T-helper 1 cell treated with Interleukin-12 subunit alpha and Interleukin-12 subunit beta and Interleukin-4 antibody, amounts not matched to agents 30 ng/mL and 1 ng/mL, for 36 hours (primary cell): Measurements from ENCODE around the gene NHEJ1. TPM values are rescaled to one million over a fixed set of nuclear protein-coding genes. Genes with fewer than 3 reads are reported as not detected.

Experiments used
- intact Hi-C: fragments of 100-400 bp; cut with micrococcal nuclease; formaldehyde crosslinking; loops from one replicate; pipeline ENCODE4 v1.15.1; 2024
- total RNA-seq: library from RNA; stranded (reverse); gene quantifications from 2 replicates; pipeline ENCODE4 v1.2.3, GENCODE V29; 2022

Gene NHEJ1
- total RNA-seq, 1 donor from 2014 or later: 20.4 TPM

DNA sequence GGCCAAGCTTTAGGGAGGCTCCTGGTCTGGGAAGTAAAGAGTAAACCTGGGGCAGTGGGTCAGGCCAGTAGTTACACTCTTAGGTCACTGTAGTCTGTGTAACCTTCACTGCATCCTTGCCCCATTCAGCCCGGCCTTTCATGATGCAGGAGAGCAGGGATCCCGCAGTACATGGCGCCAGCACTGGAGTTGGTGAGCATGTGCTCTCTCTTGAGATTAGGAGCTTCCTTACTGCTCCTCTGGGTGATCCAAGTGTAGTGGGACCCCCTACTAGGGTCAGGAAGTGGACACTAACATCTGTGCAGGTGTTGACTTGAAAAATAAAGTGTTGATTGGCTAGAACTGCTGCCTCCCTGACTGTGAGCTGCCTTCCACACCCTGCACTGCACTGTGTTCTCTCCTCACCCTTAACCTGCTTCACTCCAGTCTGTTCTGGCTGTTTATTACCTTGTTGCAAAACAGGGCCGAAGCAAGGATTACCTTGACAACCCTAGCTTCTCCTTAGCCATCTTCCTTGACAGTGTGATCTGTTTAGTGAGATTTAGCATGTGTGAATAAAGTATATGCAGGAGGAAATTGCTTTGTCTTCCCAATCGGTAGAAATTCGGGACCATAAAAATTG, 22.6 kb upstream of the NHEJ1 start:
- intact Hi-C loops: no loop called here

GRCh38 chr2:219182331-219183150, 21.9 kb upstream of the NHEJ1 start:
- intact Hi-C loops: no loop called here

- intact Hi-C loops: no loop called here
These were observed 20.9 kb upstream of the NHEJ1 start for GRCh38 chr2:219181531-219181930.

GRCh38 chr2:219180961-219181360, 20.3 kb upstream of the NHEJ1 start:
- intact Hi-C loops: no loop called here

- intact Hi-C loops: loop anchor here (2.0 to 5.0 kb wide), 4 partner anchors 363 to 963 kb away; partner anchors contain the start of genes ARPC2, CHPF, CTDSP1 and RNF25
These were observed 19.2 kb upstream of the NHEJ1 start for GRCh38 chr2:219179601-219180465.

- intact Hi-C loops: loop anchor here (1.0 to 5.0 kb wide), 10 partner anchors 28 to 961 kb away; partner anchors contain the start of genes ANKZF1, ARPC2, ATG9A and CHPF
These were observed 18.0 kb upstream of the NHEJ1 start for GRCh38 chr2:219178377-219179175.

GRCh38 chr2:219177552-219178376, 17.1 kb upstream of the NHEJ1 start, which contains the start of gene RETREG2:
RETREG2 (plus strand) TSS chr2:219178275; CDS start chr2:219178353, 78 bp downstream.
- intact Hi-C loops: loop anchor here (1.0 to 5.0 kb wide), 20 partner anchors 17 to 960 kb away; partner anchors contain the start of genes AAMP, ABCB6, ANKZF1 and ARPC2

DNA sequence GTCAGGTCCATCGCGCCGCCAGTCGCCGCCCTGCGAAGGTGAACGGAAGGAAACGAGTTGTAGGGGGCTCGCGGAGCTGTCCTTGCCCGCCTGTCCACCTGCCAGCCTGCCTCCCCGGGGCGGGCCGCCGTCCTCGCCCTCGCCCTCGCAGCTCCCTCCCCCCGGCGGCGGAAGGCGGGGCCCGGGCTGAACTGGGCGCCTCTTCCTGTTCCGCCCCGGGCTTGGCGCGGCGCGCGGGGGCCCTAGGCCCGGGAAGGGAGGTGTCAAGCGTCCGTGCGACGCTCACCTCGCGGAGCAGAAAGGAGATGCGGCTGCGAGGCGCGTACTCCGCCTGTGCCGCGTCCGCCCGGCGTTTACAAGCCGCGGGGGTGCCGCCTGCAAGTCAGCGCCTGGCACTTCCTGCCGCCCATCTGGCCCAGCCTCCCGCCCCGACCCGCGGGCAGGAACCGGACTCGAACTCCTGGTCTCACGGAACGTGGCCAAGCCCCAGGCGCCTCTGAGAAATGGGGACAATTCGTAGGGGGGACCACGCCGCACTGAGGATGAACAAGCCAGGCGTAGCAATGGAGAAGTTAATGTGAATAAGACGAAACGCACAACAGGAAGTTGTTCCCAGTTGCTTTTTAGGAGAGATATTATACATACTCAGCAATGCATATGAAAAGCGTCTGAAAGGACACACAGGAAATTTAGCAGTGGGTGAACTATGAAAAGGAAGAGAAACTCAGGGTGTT, 16.4 kb upstream of the NHEJ1 start, which contains the start of gene CNPPD1:
TSS of gene CNPPD1 (minus strand) at position 108 of the 734 bp plus-strand sequence. CDS start at position 11, 97 bp downstream.
- intact Hi-C loops: loop anchor here (1.0 to 5.0 kb wide), 14 partner anchors 17 to 960 kb away; partner anchors contain the start of genes AAMP, ABCB6, ARPC2 and CNOT9

GRCh38 chr2:219175928-219176817, 15.6 kb upstream of the NHEJ1 start:
- intact Hi-C loops: loop anchor here (1.0 to 5.0 kb wide), 9 partner anchors 43 to 959 kb away; partner anchors contain the start of genes ABCB6, ARPC2, CNOT9 and CTDSP1

DNA sequence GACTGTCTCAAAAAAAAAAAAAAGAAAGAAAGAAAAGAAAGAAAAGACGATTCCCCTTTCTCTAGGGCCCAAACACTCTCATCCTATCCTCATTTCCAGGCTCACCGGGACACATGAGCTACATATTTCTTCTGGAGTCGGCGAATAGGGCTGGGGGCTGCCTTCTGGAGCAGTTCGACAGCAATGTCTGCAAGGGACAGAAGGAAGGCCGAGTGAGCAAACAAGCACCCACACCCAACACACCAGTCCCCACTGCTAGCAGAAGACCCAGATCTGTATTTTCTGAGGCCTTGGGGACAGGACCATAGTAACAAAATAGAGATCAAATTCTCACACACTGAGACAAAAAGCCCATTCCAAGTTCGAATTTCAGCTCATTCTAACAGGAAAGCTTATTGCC, 14.9 kb upstream of the NHEJ1 start:
- intact Hi-C loops: loop anchor here (5.0 kb wide), 3 partner anchors 503 to 958 kb away; partner anchors contain the start of genes ARPC2, CTDSP1, RNF25 and STK36

- intact Hi-C loops: loop anchor here (5.0 kb wide), 3 partner anchors 502 to 958 kb away; partner anchors contain the start of genes ARPC2, CTDSP1, RNF25 and STK36
These were observed 14.2 kb upstream of the NHEJ1 start for GRCh38 chr2:219174801-219175200.

DNA sequence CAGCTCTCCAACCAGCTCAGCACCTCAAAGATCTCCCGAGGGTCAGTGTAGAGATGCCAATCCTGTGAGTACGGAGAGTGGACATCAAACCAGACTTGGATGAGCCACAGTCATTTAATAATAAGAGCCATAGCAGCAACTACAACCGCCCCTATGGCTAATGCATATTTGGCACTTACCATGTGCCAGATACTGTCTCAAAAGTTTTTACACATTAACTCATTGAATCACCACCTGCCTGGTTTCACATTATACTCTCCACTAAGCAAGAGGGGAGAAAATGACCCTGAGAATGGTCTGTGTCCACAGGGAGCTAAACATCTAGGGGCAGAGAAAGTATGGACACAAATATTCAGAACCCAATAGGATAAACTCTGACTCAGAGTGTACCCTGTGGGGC, 13.5 kb upstream of the NHEJ1 start:
- intact Hi-C loops: no loop called here

GRCh38 chr2:219173176-219173575, 12.6 kb upstream of the NHEJ1 start:
- intact Hi-C loops: no loop called here

DNA sequence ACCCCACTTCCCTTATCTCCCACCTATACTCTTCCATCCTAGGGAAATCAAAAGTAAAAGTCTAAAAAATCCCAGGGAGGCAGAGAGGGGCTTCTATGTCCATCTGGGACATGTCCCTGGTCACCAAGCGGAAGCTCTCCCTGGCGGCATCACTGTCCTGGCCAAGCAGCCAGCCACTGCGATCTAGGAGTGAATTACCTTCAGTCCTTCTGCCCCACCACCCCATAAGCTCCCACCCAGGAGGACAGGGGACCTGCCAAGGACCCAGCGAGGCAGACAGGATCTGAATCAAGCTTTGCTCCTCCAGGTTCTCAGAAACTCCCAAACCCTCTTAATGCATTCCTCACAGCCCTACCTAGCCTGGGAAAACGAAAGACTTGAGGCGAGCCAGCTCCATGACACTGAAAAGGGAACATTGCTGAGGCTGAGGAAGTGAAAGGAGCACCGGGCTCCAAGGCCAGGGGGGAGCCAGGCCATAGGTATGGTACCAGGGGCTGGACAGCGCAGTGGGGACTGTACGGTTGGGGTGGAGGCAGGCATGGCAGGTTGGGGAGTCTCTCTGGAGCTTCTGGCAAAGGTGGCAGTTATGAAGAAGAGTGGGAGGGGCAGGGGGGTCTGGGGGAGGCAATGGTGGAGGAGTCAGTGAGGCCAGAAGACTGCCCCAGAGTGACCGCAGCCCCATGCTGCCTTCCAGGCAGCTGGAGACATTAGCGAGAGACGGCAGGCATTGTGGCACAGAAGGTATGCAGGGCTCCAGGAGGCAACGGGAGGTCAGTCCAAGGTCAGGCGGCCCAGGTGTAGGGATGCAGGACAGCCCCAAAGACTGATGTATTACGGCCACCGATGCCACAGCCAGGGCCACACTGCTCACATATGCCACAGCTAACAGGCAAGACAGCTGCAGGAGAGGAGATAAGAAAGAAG, 11.9 kb upstream of the NHEJ1 start:
- intact Hi-C loops: no loop called here

DNA sequence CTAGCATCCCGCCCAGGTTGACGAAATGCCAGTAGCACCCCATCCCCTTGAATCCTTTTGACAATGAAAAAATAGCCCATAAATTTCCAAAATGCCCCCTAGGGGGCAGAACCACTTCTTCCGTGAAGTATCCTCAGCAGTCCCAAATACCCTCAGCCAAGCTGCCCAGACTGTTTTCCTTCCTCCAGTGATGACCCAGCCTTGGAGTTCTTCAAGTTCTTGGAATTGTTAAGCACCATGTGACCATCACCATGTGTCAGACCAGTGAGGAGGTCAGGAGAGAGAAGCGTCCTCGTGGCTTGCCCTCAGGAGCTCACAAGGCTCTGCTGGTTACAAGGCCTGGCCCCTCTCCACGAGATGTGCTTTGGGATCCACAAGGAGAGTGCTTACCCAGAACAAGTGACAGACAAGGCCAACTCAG, 10.6 kb upstream of the NHEJ1 start:
- intact Hi-C loops: loop anchor here (1.0 kb wide), 3 partner anchors 11 to 127 kb away; partner anchors contain the start of gene NHEJ1
